Diencephalon (tissue), 1 donor: ENCODE results near the gene ATRIP. TPM values are rescaled to one million over a fixed set of nuclear protein-coding genes. Genes with fewer than 3 reads are reported as not detected.

Experiments used
- total RNA-seq: library from RNA; depleted of rRNA; stranded (reverse); fragments of >200 nt; gene quantifications from one replicate; pipeline ENCODE4 v1.2.3, GENCODE V29; 2014

ATRIP gene
- total RNA-seq = 7.6 TPM

DNA sequence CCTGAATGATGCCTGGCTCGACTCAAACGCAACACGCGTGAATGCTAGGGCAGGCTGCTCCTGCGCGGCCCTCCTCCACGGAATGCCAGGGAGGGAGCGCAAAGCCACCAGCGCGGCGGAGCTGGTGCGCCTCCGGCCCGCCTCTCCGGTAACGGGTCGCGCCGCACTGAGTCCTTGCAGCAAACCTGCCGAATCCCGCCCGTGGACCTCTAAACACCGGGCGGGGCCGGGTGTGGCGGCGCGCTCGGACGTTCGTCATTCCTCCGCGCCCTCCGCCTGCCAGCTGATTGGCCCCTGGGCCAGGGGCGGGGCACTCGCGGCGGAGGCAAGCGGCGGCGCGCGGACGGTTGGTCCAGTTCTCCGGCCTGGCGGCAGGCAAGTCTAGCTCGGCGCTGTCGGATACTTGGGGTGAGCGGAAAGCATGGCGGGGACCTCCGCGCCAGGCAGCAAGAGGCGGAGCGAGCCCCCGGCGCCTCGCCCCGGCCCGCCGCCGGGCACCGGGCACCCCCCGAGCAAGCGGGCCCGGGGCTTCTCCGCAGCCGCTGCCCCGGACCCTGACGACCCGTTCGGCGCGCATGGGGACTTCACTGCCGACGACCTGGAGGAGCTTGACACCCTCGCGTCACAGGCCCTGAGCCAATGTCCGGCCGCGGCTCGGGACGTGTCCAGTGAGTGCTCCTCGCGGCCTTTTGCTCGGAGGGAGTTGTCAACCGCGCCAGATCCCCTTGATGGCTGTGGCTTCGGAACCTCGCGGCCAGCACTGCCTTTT is at the start of gene ATRIP:
Gene ATRIP (plus strand): TSS at position 313 of the 769 bp plus-strand sequence. CDS start 109 bp downstream, at position 422.

DNA sequence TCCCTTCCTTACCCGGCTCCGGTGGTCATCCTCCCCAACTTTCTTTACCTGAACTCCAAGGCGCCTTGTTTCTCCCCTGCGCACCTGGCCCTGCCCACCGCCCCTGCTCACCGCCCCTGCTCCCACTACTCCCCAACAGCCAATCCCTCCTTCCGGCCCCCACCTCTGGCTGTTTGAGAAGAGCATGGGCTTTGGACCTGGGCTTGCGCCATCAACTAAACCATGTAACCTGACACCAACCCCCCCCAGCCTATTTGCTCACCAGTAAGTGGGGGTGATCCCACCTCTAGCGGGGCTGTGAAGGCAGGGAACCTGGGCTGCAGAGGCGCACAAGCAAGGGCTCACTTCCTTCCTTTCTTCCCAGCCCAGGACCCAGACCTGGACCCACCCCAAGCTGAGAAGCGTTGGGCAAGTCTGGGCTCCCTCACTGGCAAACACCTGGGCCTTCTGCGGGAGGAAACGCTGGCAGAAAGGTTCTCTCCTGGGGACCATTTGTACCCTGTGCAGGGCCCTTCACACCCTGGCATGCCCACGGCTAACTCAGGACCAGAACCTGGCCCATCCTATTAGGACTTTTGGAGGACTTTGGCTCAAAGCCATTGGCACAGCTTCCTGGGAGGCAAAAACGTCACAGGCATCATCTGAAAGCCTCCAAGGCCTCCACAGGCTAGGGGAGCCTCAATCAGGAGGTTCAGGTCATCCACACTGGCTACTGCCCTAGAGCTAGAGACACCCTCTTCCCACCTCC is 16.4 kb upstream of the ATRIP start, which contains the start of gene PLXNB1:
Gene PLXNB1 (minus strand): TSS at position 127 of the 748 bp plus-strand sequence. CDS start 5,475 bp downstream, outside the sequence.

DNA sequence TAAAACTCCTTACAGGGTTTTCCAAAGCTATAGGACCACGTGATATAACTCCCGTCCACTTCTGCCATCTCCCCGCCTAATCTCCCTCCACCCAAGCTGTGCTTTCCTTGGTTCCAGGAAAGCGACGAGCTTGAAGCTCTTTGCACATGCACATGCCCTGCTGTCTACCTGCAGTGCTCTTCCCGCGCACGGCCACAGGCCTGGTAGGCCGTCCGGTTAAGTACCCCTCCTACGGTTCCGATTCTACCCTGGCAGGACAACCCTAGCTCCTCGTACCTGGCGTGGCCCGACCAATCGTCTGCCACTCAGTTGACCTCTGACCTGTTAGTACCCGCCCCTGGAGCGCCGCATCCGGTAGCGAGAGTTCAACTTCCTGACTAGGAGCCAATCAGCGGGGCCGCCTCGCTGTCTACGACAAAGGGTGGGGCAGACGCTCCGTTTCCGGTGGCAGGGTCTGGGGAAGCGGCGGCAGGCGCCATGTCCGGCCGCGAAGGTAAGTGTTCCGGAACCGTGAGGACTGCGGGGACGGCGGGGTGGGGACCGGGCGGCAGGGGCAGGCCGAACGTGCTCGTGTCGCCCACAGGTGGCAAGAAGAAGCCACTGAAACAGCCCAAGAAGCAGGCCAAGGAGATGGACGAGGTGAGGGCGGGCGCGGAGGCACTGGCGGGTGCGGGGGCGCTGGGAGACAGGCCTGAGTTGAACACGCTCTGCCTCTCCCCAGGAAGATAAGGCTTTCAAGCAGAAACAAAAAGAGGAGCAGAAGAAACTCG is 6.5 kb upstream of the ATRIP start, which contains the start of the genes CCDC51 and TMA7:
Gene CCDC51 (minus strand): TSS at position 300 of the 770 bp plus-strand sequence. CDS start 4,991 bp downstream, outside the sequence.
Gene TMA7 (plus strand): TSS at position 438 of the 770 bp plus-strand sequence. CDS start 40 bp downstream, at position 478.

DNA sequence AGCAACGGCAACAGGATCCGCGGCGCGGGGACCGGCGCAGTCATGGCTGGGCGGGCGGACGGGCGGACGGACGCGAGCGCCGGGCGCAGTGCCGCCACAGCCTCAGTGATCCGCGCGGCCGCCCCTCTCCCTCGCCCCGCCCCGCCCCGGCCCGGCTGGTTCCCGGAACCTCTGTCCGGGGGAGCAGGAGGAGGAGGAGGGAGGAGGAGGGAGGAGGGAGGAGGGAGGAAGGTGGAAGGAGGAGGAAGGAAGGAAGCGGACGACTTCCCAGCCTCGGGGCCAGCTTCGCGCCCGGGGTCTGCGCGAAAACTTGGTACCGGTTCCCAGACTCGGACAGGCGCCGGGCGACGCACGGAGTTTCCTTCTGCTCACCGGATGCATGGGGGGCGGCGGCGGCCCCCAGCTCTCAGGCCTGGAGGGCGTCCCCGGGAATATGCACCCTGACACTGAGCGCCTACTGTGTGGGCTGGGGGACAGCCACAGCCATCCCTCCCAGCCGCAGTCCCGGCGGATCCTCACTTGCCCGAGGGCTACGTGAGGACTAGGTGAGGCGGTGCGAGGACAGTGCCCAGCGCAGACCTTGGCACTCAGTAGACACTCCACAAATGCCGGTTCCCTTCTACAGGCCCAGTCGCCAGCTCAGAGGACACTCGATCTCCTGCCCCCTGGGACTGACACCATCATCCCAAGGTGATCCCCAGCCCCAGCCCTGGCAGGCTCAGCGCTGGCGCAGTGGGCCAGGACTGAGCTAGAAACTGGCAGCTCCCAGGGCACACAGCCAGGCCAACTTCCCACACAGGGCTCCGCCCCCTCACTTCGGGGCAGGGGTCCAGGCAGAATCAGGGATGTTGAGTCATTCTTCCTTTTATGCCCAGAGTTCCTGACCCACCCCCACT is 57.8 kb downstream of the ATRIP start, which contains the start of gene SHISA5:
Gene SHISA5 (minus strand): TSS at position 124 of the 896 bp plus-strand sequence. CDS start 80 bp downstream, at position 44.

Other genes starting within 250 kb of the ATRIP start
- gene CAMP, start 223.2 kb upstream of the ATRIP start, total RNA-seq = not detected
- gene ZNF589, start 205.6 kb upstream of the ATRIP start, total RNA-seq = 16.4 TPM
- gene NME6, start 145.4 kb upstream of the ATRIP start, total RNA-seq = 24.0 TPM
- gene SPINK8, start 113.1 kb upstream of the ATRIP start, total RNA-seq = not detected
- gene FBXW12, start 74.5 kb upstream of the ATRIP start, total RNA-seq = 1.8 TPM
- gene PLXNB1, start 16.7 kb upstream of the ATRIP start, total RNA-seq = 89.0 TPM
- 10.1 TPM for gene CCDC51, start 6.6 kb upstream of the ATRIP start, total RNA-seq
- gene TMA7, start 6.5 kb upstream of the ATRIP start, total RNA-seq = 114 TPM
- 56.1 TPM for gene SHISA5, start 57.4 kb downstream of the ATRIP start, total RNA-seq
- gene PFKFB4, start 110.1 kb downstream of the ATRIP start, total RNA-seq = 20.8 TPM
- not detected for gene UCN2, start 117.0 kb downstream of the ATRIP start, total RNA-seq
- 3.5 TPM for gene COL7A1, start 148.6 kb downstream of the ATRIP start, total RNA-seq
- gene UQCRC1, start 162.9 kb downstream of the ATRIP start, total RNA-seq = 194 TPM
- gene TMEM89, start 175.0 kb downstream of the ATRIP start, total RNA-seq = not detected
- 7.6 TPM for gene SLC26A6, start 188.7 kb downstream of the ATRIP start, total RNA-seq
- gene CELSR3, start 216.1 kb downstream of the ATRIP start, total RNA-seq = 30.4 TPM
- 9.2 TPM for gene NCKIPSD, start 239.2 kb downstream of the ATRIP start, total RNA-seq